ENCODE measurements around the gene CNRIP1.

The CNRIP1 gene

DNA sequence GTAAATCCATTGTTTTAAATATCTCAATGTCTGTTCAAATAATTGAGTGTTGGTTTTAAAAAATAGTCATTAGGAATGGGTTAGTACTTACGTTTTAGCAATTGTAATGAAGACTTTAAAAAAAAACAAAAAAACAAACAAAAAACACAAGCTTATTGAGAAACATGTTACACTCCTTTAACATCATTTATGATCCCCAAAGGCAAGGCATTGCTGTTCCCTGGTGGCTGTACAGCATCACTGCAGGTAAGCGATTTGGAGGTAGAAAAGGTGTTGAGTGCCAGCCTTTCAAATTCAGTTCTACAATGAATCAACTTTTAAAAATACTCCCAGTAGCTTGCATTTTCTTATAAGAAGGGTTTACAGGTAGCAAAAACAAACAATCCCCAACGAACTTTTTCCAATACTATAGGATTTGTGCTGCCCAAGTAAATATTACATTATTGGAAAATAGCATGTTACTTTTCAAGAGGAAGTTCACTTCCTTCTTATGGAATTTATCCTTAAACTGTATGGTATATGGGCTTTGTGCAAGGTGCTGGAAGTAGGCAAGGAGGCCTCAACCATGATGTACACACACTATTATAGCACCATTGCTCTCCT lies 27.5 kb downstream of the CNRIP1 start:
- DNase-seq (ENCODE audit: low spot score): peak; percentile 12

DNA sequence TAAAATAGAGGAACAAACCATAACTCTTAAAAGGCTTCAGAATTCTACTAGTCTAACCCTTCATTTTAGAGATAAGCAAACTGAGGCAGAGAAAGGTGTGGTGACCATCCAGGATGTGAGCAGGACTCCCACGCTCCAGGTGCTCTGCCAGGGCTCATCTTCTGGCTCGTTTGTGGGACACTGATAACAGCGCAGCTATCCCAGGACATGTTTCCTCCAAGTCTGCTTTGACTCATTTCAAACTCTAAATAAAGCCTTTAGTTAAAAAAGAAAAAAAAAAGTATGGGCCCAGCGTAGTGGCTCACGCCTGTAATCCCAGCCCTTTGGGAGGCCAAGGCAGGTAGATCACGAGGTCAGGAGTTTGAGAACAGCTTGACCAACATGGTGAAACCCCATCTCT lies 28.4 kb downstream of the CNRIP1 start:
- DNase-seq (ENCODE audit: low spot score): no peak

DNA sequence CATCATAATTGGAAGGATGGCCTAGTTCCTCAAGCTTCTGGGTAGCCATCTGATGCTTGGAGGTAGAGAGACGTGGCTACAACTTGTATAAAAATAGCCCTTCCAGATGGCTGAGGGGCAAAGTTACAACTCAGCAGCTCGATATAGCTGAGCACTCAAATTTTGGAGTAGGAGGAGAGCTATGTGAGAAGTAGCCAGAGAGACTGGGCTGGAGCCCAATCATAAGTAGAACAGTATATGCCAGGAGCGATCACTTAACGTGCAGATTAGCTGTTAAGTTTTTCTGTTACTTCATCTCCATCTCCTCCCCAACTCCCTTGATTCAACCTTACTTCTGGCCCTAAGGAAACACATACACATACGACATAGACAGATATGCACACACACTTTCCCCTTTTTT lies 28.8 kb downstream of the CNRIP1 start:
- DNase-seq (ENCODE audit: low spot score): no peak

DNA sequence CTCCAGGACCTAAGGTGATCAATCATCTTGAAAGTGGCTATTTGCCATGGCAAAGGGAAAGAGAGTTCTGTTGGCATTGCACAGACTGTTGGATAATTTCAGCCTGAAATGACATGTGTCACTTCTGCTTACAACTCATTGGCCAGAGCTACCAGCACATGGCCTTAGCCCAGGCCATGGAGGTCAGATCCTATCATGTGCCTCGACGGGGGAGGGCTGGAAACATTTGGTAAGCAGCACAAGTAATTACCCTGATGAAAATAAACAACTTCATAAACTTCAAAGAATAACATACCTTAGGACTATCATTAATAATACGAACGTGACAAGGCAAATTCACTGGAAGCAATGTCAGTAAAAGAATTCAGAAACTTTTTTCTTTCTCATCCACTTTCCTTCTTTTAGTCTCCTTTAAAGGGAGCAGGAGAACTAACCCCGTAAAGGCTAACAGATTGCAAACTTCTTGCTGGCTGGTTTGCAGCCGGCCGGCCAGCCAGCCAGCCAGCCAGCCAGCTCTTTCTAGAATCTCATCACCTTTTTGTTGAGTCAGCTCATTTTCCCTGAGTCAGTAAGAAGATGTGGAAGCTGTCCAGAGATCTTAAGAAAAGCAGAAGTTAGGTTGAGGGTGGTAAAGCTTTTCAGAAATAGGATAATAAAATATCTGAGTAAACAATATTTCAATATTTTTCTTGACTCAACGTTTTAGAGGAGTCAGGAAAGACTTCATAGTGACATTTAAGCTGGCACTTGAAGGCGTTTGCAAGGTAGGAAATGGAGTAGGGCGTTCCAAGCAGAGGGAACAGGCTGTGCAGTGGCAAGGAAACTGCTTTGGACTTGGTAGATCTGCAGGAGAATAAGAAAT lies 31.9 kb downstream of the CNRIP1 start:
- DNase-seq (ENCODE audit: low spot score): peak; percentile 21

DNA sequence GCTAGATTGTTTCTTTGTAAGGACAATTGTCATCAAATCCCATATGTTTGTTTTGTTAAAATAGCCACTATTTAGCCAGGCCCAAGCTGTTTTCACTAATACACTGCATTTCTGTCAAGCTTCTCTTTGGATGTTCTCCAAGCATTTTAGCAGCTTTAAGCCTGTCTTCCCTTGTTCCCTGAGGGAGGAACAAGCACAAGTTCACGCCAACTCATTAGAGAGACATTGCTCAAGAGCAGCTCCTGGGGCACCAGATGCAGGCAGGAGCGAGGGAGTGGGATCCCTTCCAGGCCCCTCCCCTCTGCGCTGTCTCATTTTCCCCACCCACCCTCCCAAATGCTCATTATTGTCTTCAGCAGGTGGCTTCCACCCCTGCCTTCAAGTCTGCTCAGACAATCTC lies 34.9 kb downstream of the CNRIP1 start:
- no peak for DNase-seq (ENCODE audit: low spot score)

DNA sequence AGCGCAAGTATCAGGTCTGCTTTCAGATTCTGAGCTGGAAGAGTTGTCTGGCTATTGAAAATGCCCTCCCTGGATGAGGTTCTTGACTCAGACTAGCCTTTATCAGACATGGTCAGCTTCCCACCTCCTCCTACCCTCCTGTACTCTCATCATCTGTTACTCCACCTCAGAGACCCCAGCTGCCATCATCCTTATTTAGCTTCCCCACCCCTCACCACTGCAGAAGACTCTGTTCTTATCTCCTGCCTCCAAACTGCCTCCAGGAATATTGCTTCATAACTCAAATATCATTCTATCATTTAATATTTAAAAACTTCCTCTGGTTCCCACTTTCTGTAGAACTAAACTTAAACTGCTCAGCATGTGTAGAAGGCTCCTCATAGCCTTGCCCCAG lies 36.3 kb downstream of the CNRIP1 start:
- DNase-seq (ENCODE audit: low spot score): no peak

DNA sequence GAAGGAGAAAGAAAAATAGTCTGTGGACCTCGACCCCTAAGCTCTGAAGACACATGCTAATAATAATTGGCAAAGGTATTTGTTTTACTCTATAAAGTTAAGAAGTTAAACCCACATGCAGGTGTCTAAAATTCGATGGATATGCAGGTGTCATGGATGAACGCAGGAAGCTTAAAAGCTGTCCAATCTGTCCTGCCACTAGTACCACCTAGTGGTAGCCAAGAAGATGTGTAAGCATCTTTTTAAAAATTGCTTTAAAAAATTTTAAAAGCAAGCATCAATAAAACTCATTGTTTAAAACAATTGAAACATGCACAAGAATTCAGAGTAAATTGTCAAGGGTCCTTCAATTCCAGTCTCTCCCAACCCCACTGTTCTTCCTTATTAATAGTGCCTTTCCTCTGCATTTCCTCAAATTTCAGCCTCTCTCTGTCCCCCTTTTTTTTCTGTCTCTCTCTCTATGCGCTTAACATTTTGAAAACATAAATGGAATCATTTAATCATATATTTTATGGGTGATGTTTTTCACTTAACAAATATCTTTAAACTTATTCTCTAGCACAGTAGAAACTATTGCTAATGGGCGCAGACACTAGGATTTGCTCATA lies 36.8 kb downstream of the CNRIP1 start:
- peak; percentile 50 for DNase-seq (ENCODE audit: low spot score)

DNA sequence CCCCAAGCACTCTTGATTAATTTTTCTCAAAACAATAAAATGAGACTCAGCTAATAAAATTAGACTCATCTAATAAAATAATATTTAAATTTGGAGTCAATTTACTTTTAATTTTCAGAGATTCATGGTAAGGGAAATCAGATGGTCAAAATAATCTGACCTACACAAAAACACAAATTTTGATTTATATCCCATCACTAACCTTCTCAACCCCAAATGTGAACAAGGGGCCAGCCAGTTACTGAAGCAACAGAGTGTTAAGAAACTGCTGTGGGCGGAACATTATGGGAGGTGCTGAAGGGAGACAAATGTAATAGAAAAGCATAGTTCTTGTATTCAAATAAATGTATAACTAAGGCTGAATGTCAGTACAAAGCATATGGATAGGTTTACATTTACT lies 39.0 kb downstream of the CNRIP1 start:
- DNase-seq (ENCODE audit: low spot score): no peak

DNA sequence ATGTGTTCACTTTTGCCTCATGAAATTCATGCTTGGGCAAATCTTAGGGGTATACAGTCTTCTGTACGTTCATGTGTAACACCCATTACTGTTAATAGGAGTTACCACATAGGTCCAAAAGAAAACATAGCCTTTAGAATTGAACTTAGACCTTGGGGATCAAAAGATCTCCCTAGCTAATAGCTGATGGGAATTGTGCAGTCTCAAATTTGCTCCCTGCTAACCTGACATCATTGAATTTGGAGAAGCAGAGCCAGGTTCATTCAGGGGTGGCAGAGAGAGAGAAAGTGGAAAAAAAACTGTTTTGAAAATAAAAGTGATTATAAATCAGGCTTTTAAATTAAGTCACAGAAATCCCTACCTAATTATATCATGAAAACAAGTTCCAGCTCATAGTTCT lies 39.4 kb downstream of the CNRIP1 start:
- DNase-seq (ENCODE audit: low spot score): no peak

DNA sequence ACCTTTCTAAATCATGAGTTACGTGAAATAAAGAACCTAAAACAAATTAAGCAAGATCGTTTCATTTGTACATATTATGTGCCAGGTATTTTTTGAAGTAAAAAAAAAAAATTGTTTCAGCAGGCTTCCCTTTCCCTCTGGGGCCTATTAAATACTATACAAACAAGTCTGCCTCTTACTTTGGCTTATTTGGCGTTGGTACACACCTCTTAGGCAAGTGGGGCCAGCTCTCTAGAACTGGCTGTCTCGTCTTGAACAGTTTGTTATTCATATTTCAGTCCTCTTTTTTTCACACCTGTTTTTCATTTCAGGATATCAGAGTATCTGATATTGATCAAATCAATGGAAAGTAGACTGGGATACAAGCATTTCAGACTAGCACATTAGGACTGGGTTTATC lies 40.1 kb downstream of the CNRIP1 start:
- DNase-seq (ENCODE audit: low spot score): no peak

DNA sequence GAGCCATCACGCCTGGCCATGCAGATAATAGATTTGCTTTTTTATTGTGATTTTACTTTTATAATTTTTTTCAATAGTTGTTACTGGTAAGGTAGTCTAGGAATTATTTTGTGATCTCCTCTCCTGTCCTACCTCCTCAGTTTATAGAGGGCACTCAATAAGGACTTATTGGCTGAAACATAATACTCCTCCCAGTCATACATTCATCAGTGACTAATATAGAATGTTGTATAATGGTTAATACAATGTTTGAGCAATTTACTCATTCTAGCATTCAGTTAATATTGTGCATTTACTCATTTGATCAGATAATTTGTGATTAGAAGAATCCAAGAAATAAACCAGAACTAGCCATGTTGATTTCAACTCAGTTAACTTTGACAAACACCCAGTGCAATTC lies 41.6 kb downstream of the CNRIP1 start:
- no peak for DNase-seq (ENCODE audit: low spot score)

DNA sequence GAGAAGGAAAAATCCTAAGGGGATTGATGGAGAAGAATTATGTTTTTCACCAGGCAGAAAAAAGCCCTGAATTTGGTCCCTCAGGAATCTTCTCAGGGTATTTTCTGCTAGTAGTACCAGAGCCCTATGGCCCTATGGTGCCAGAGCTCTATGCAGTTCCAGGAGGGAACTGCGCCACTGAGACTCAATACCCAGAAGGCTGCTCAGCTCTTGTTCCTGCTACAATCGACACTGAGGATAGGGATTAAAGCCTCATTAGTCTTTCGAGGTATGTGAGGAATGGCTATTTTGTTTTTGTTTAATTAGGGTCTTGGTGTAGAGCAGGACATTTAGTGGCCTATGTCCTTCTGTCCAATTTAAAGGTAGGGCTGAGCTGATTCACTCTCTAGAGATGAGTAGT lies 45.7 kb downstream of the CNRIP1 start:
- no peak for DNase-seq (ENCODE audit: low spot score)

DNA sequence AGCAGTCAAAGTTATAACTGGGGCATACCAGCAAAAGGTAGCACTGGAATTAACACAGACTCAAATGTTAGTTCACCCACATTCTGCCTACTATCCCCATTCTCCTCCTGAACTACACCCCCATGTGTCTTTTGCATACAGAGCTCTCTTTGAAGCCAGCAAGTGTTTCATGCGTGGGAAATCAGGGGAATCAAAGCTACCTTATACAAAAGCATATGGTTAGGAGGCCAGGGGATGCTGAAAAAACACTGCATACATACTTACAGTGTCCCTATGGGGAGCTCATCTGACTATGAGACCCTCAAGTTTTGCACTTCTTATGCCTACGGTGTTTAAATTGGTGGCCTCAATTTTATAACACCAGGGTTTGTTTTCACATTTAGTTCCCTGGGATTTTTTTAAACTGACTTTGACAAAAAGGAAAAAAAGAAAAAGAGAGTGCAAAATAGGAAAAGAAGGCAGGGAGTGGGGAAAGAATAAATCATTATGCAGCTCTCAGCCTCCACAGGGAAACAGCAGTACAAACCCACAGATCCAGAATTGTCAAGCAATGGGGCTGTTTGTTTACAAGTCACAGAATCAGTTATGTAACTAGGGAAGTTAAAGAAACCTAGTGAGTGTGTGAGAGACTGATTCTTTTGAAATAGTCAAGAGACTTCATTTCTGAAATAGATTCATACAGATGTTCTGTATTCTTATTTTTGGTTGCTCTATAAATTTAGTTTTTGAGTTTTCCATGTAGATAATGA lies 47.3 kb downstream of the CNRIP1 start:
- no peak for DNase-seq (ENCODE audit: low spot score)

DNA sequence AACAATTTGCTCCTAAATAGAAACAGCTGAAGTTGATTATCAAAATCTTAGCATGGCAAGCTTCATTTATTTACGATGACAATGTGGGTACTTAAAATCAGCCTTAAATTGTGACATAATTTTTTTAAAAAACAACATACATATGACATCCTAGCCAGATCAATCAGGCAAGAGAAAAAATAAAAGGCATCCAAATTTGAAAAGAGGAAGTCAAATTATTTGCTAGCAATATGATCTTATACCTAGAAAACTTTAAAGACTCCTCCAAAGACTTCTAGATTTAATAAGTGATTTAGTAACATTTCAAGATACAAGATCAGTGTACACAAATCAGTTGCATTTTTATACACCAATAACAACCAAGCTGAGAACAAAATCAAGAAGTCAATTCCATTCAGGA lies 53.1 kb downstream of the CNRIP1 start:
- no peak for DNase-seq (ENCODE audit: low spot score)

DNA sequence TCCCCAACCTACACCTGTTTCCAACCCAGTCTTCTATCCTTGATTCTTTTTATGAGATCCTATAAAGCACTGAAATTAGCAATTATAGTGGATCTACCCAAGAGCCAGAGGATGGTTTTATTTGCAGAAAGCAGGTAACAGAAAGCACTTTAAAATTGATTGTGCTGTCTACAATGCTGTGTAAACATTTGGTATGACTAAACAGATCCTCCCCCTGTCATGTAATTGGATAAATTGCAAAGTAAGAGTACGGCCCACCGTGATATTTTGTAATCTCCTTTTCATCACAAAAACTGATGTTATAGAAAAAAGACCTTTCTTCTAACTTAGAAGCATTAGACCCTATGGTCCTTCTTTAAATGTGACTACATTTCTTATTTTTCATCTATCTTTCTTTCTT lies 56.1 kb downstream of the CNRIP1 start:
- no peak for DNase-seq (ENCODE audit: low spot score)

DNA sequence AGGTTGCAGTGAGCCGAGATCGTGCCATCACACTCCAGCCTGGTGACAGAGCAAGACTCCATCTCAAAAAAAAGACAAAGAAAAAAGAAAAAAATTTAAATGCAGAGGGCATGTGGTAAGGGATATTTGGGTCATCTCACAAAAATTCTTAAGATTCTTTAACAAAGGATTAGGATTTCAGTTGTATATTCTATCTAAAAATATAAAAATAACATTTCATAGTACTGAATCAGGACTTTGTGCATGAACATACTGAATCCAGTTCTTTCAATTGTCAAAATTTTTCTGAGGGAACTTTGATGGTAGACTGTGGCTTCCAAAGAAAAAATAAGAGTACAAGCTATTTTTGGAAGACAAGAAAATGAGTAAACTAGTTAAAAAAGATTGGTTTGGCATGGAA lies 60.9 kb downstream of the CNRIP1 start:
- DNase-seq (ENCODE audit: low spot score): peak; percentile 54

DNA sequence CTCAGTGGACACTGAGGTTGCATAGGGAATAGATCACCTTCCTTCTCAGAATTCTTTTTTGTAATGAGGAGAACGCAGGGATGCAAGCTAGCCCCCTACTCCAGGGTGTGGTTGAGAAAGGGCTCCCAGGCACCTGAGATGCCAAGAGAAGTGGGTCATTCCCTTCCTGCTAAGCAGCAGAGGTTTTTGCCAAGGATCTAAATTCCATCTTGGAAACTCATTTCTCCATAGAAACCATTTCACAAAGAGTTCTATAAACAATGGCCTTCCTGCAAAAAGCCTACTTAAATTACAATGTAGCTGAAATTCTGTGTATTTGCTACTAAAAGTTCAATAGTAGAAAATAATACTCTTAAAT lies 63.7 kb downstream of the CNRIP1 start:
- peak; percentile 61 for DNase-seq (ENCODE audit: low spot score)

DNA sequence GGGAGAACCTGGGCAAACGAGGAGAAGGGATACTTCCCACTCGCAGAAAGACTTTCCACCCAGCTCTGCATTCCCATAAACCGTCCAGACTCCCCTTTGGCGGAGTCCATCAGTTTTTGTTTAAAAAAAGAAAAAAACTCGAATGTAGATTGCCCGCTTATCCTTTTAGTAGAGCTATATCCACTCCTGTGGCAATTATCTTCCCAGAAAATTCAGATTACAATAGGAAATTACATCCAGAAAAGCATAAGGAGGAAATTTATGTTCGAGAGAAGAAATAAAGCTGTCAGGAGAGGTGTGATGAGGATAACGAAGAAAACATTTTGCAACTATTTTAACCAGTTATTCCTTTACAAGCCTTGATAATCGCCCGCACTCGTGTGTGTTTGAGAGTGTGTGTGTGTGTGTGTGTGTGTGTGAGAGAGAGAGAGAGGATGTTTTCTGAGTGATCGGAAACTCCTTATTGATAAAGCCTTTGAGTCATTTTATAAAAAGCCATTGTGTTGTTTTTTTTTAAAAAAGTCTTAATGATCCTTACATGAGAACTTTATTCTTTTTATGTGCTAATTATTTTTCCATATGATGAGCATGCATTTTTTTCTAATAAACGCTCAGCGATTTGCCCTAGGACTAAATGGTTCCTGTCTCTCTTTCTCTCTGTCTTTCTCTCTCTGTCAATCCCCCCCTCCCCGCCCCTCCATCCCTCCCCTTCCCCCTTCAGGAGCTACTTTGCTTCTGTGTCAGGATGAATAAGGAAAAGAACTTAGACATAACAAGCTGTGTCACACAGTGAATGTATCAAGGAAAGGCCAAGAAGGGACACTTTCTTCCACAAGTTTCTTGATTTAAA lies 66.3 kb downstream of the CNRIP1 start:
- no peak for DNase-seq (ENCODE audit: low spot score)

DNA sequence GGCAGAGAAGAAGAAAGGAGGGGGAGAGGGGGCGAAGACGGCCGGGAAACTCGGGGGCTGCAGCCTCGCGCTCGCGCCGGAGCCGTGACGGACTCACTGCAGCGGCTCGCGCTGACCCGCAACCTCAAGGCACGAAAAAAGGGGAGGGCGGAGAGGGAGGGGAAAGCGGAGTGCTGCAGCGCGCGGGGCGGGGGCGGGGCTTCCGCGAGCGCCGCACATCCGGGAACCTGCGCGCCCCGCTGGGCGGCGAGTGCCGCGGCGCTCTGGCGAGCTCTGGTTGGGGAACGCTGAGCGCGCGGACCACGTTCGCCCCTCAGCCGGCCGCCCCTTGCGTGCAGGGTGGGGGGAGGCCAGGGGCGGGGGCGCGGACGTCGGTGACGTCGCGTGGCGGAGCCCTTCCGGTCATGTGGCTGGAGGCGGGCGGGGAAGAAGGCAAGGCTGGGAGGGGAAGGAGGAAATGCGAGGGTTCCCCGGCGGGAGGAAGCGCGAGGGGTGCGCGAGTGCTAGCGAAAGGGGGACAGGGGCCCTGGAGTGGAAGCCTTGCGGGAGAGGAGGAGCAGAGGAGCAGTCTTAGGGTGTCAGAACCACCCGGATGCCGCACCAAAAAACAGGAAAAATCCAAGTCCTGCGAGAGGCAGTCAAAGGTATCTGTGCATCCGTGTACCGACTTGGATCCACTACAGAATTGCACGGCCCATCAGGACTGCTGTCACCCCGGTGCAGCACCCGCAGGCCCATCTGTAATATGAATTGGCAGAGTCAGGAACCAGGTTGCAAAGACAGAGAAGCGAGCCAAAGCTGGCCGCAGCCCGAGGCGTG lies 67.1 kb downstream of the CNRIP1 start, which contains the start of gene PPP3R1:
TSS of gene PPP3R1 (minus strand) at position 133 of the 819 bp plus-strand sequence. CDS start 405 bp downstream, outside the sequence.
- DNase-seq (ENCODE audit: low spot score): peak; percentile 86

DNA sequence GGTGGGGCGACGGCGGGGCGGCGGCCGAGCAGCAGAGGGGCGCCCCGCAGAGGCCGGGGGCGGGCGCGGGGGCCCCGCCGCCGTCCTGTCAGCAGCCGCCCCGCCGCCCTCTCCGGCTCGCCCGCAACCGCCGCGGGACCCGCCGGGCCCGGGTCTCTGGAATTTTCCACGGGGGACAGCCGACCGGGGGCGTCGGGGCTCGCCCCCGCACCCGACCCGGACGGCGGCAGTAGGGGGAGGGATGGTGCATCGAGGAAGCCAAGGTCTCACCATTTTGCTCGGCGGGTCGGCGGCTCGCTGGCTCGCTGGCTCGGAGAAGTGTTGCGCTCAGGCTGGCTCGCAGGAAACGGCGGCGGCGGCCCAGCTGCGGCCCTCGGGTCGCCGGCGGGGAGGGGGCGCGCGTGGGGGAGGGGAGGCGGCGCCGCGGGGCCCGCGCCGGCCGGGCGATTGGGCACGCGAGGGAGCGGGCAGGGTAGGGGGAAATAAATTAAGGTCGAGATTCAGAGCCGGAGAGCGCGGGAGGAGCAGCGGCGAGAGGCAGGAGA lies 67.8 kb downstream of the CNRIP1 start:
- DNase-seq (ENCODE audit: low spot score): no peak

Data from hepatic stellate cell (primary cell).